CD1c-positive myeloid dendritic cell (primary cell): ENCODE measurements around the gene MEIKIN.
"Not testable (repeated sequence)": the region's sequence is repeated elsewhere in the genome, so short reads cannot be mapped to it uniquely, and the experiment has no call there.

Experiments
- DNase-seq: peaks from one replicate; pipeline ENCODE4 v3.0.0-alpha.2; 2016; ENCODE audit errors: extremely low spot score

MEIKIN gene

GRCh38 chr5:131913603-131914002, 31.9 kb downstream of the MEIKIN start:
- no peak for DNase-seq

DNA sequence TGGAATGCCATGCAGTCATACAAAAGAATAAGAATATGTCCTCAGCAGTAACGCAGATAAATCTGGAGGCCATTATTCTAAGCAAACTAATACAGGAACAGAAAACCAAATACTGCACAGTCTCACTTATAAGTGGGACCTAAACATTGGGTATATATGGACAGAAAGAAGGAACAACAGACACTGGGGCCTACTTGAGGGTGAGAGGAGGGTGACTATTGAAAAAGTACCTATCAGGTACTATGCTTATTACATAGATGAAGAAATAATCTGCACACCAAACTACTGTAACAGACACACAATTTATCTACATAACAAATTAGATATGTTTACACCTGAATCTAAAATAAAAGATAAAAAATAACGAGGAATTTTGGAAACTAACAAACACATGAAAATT, 38.8 kb downstream of the MEIKIN start:
- DNase-seq = no peak

GRCh38 chr5:131902266-131902665, 43.2 kb downstream of the MEIKIN start:
- not testable (repeated sequence) for DNase-seq

DNA sequence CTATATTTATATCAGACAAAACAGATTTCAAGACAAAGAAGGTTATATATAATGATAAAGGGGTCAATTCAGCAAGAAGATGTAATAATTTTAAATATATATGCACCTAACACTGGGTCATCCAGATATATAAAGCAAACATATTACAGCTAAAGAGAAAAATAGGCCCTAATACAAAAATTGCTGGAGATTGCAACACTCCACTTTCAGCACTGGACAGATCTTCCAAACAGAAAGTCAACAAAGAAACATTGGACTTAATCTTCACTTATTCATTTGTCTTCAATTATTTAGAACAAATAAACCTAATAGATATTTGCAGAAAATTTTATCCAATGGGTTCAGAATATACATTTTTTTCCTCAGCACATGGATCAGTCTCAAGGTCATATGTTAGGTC, 45.8 kb downstream of the MEIKIN start:
- DNase-seq = no peak

DNA sequence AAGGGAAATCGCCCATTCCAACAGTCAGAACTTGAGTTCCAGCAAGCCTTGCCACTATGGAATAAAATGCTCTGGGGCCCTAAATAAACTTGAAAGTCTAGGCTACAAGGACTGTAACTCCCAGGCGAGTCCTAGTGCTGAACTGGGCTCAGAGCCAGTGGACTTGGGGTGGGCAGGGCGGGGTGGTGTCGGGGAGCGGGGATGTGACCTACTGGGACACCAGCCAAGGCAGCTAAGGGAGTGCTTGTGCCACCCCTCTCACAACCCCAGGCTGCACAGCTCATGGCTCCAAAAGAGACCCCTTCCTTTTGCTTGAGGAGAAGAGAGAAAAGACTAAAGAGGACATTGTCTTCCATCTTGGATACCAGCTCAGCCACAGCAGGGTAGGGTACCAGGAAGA, 61.5 kb downstream of the MEIKIN start:
- DNase-seq = no peak

GRCh38 chr5:131879705-131880104, 65.8 kb downstream of the MEIKIN start:
- DNase-seq = no peak

DNA sequence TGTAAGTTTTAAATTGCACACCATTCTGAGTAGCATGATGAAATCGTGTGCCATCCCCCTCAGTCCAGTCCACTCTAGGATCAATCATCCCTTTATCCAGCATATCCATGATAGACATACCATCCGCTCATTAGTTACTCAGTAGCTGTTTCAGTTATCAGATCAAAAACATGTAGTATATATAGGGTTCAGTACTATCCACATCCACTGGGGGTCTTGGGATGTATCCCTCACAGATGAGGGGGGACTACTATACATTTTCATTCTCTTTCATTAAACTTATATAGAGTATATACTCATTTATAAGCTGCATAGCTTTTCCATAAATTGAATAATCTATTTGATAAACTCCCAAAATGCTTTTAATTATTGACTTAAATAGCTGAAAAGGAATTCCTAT, 67.6 kb downstream of the MEIKIN start:
- DNase-seq = no peak

GRCh38 chr5:131871251-131871650, 74.2 kb downstream of the MEIKIN start:
- not testable (repeated sequence) for DNase-seq

GRCh38 chr5:131867524-131867923, 77.9 kb downstream of the MEIKIN start:
- no peak for DNase-seq

DNA sequence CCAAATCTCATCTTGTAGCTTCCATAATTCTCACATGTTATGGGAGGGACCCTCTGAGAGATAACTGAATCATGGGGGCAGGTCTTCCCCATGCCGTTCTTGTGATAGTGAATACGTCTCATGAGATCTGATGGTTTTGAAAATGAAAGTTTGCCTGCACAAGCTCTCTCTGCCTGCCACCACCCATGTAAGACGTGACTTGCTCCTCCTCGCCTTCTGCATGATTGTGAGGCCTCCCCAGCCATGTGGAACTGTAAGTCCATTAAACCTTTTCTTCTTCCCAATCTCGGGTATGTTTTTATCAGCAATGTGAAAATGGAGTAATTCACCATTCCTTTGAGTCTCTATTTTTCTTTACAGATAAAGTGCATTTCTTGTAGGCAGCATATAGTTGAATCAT, 81.8 kb downstream of the MEIKIN start:
- DNase-seq = no peak

DNA sequence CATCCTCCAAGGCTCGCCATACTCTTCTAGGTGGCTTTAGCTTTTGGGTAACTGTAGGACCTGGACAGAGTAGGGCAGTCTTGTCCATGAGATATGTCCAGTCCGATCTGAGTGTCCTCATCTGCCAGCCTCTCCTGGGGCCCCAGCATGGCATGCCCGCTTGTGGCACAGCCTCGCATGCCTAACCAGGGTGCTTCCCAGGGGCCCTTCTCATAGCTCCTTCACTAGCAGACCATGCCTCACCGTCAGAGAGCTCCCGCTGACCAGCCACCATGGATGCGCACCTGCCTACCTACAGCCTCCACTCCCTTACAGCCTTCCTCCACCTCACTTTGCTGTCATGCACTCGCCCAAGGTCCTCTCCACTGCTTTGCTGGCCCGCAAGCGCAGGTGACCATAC, 88.1 kb downstream of the MEIKIN start:
- no peak for DNase-seq

DNA sequence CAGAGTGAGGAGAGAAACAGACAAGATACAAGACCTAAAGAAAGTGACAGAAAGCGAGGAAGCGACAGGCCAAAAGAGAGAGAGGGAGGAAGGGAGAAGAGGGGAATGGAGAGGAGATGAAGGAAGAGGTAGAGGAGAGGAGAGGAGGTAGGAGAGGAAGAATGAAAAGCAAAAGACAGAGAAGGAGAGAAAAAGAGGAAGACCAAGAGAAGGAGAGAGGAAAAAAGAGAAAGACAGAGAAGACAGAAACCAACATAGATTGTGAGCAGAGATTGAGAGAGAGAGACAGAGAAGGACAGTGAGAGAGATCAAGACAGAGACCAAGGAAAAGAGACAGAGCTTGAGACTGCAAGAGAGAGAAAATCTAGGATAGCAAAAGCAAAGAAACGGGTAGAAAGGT, 90.0 kb downstream of the MEIKIN start:
- DNase-seq = no peak

DNA sequence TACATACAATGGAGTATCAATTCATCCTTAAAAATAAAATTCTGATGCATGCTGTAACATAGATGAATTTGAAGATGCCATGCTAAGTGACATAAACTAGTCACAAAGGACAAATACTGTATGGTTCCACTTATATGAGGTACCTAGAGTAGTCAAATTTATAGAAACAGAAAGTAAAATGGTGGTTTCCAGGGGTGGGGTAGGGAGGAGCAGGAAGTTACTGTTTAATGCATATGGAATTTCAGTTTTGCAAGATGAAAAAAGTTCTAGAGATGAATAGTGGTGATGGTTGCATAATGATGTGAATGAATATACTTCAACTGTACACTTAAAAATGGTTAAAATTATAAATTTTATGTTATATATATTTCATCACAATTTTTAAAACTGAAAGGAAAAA, 91.3 kb downstream of the MEIKIN start:
- no peak for DNase-seq

GRCh38 chr5:131848662-131849061, 96.8 kb downstream of the MEIKIN start:
- DNase-seq = no peak

- DNase-seq = no peak
Observed at GRCh38 chr5:131846536-131846935, 98.9 kb downstream of the MEIKIN start.

GRCh38 chr5:131845828-131846227, 99.6 kb downstream of the MEIKIN start:
- DNase-seq = no peak

GRCh38 chr5:131842971-131843370, 102.5 kb downstream of the MEIKIN start:
- not testable (repeated sequence) for DNase-seq

DNA sequence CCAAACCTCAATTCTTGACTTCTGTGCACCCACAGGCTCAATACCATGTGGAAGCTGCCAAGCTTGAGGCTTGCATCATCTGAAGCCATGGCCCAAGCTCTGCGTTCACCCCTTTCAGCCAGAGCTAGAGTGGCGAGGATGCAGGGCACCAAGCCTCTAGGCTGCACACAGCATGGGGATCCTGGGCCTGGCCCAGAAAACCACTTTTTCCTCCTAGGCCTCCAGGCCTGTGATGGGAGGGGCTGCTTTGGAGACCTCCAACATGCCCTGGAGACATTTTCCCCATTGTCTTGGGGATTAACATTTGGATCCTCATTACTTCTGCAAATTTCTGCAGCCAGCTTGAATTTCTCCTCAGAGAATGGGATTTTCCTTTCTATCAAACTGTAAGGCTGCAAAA, 112.8 kb downstream of the MEIKIN start:
- not testable (repeated sequence) for DNase-seq

GRCh38 chr5:131825404-131826013, 120.0 kb downstream of the MEIKIN start:
- no peak for DNase-seq

DNA sequence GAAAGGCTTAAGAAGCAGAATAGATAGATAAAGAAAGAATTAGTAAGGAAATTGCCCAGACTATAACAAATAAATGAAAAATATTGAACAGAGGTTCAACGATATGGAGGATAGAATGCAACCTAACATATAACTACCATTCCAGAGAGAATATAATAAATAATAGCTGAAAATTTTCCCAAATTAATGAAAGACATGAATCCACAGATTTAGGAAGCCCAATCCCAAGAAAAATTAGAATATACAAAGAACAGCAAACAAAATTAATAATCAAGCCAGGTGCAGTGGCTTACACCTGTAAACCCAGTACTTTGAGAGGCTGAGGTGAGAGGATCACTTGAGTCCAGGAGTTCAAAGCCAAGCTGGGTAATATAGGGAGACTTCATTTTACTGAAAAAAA, 120.8 kb downstream of the MEIKIN start:
- DNase-seq = no peak

DNA sequence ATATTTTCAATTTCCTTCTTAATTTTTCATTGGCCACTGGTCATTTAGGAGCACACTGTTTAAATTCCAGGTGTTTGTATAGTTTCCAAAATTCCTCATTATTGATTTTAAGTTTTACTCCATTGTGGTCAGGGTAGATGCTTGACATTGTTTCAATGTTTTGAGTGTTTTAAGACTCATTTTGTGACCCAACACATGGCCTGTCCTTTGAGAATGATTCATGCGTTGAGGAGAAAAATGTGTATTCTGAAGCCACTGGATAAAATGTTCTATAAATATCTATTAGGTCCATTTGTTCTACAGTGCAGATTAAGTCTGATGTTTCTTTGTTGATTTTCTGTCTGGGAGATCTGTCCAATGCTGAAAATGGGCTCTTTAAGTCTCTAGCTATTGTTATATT, 124.2 kb downstream of the MEIKIN start:
- DNase-seq = no peak

GRCh38 chr5:131818001-131818724, 127.3 kb downstream of the MEIKIN start:
- DNase-seq = no peak

- no peak for DNase-seq
Observed at GRCh38 chr5:131814990-131815389, 130.5 kb downstream of the MEIKIN start.
